Measurements from ENCODE around the gene PRC1.

- TF ChIP-seq POLR2A (IDR thresholded peaks at IDR 0.05; ENCODE audit: low read length), result no peak
- TF ChIP-seq GATA1 (IDR thresholded peaks at IDR 0.05; ENCODE audit: low read depth, low read length), result no peak
Observed at GRCh38 chr15:90930861-90931574, 63.3 kb downstream of the PRC1 start.
